ENCODE data around the gene SHISA9. TPM values are rescaled to one million over a fixed set of nuclear protein-coding genes. Genes with fewer than 3 reads are reported as not detected.

Gene SHISA9
- total RNA-seq, 2 experiments from 2014 or later: not detected

DNA sequence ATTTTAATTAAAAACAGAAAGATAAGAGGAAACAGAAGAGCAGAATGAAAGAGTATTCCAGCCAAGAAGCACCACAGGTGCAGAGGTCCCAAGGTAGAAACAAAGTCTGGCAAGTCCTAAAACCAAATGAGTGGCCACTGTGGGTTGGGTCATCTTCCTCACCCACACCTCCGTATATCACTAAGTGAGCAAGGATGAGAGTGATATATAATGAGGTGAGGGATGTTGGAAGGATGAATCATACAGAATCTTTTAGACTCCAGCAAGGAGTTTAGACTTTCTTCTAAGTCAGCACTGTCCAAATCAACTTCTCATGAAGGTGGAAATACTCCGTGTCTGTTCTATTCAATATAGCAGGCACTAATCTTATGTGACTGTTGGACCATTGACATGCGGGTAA, 70.8 kb downstream of the SHISA9 start:
- H3K27me3 Mint-ChIP-seq (ENCODE audit: low read depth): peaks cover 9% of the 10 kb centered on the region
- no peaks in the 10 kb centered on the region for H3K4me1 Mint-ChIP-seq (ENCODE audit: low read depth)
- CTCF ChIA-PET: no interaction called here
- no peaks in the 10 kb centered on the region for H3K36me3 Mint-ChIP-seq (ENCODE audit: low read depth)
- no peak for DNase-seq
- intact Hi-C loops (cut with micrococcal nuclease): no loop called here
- no peak overlapping the region for H3K4me3 Mint-ChIP-seq
- H3K27ac Mint-ChIP-seq: no peak overlapping the region
- no peaks in the 10 kb centered on the region for H3K9me3 Mint-ChIP-seq

DNA sequence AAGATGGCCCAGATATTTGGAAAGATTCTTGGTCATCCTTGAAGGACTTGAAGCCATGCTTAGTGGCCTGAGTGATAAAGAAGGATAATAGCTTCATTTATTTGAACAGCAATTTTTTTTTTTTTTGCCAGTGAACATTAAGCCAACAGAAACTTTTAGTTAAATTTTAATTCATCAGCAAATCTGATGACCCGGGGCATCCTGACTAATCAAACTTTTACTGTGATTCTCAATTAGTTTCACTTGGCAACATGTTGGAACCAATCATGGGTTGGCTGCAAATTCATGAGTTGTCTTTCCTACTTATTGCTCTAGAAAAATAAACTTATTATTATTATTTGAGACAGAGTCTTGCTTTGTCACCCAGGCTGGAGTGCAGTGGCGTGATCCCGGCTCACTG, 74.4 kb downstream of the SHISA9 start:
- Mint-ChIP-seq H3K4me3 (no peak overlapping the region), H3K27me3 (ENCODE audit: low read depth) (peaks cover 9% of the 10 kb centered on the region), H3K27ac (no peak overlapping the region), H3K9me3 (no peaks in the 10 kb centered on the region), H3K36me3 (ENCODE audit: low read depth) (no peaks in the 10 kb centered on the region), H3K4me1 (ENCODE audit: low read depth) (no peaks in the 10 kb centered on the region)
- intact Hi-C loops (cut with micrococcal nuclease): no loop called here
- CTCF ChIA-PET: no interaction called here
- DNase-seq: no peak

DNA sequence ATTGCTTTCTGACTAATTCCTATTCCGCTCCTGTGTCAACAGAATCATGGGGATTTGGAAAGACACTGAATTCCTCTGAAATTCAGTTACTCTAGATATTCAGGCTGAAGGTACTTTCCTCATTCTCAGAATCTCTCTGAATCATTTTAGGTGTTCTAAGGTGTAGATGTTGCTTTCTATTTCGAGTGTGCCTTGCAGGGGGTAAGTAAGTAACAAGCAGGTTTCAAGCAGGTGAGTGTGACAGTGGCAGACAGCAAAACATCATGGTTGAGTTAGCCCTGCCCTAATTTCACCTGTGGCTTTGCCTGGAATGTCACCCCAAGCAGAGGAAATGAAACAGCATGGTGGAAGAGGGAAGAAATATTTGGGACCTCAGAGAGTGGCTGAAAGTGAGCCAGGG, 75.1 kb downstream of the SHISA9 start:
- no peak for DNase-seq
- Mint-ChIP-seq H3K4me3 (no peak overlapping the region), H3K36me3 (ENCODE audit: low read depth) (no peaks in the 10 kb centered on the region), H3K9me3 (no peaks in the 10 kb centered on the region), H3K27me3 (ENCODE audit: low read depth) (peaks cover 9% of the 10 kb centered on the region), H3K27ac (no peak overlapping the region), H3K4me1 (ENCODE audit: low read depth) (no peaks in the 10 kb centered on the region)
- intact Hi-C loops (cut with micrococcal nuclease): no loop called here
- CTCF ChIA-PET: interaction anchor here (0.6 kb wide), 1 partner anchor 85 kb away, joined by 3 read pairs; no protein-coding TSS in a partner anchor

DNA sequence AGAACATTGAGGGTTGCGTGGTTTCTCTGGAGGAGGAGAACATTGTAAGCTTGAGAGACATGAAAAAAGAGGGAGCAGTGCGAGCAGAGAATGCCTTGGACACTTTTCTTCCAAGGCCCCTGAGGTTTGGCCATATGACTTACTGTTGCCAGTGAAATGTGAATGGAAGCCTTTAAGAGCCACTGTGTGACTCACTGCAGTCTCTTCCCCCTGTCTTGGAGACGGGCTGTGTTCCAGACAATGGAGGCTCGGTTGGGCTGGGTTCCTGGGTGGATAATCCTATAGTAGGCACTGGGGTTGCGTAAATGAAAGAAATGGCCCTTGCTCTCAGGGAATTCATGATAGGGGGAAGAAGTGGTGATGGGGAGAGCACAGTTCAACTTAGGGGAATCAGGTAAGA, 75.5 kb downstream of the SHISA9 start:
- H3K9me3 Mint-ChIP-seq: no peaks in the 10 kb centered on the region
- no peak overlapping the region for H3K4me3 Mint-ChIP-seq
- no peak for DNase-seq
- H3K27me3 Mint-ChIP-seq (ENCODE audit: low read depth): peaks cover 9% of the 10 kb centered on the region
- H3K36me3 Mint-ChIP-seq (ENCODE audit: low read depth): no peaks in the 10 kb centered on the region
- no peaks in the 10 kb centered on the region for H3K4me1 Mint-ChIP-seq (ENCODE audit: low read depth)
- intact Hi-C loops (cut with micrococcal nuclease): no loop called here
- H3K27ac Mint-ChIP-seq: no peak overlapping the region
- CTCF ChIA-PET: interaction anchor here (0.6 kb wide), 1 partner anchor 84 kb away, joined by 3 read pairs; no protein-coding TSS in a partner anchor

DNA sequence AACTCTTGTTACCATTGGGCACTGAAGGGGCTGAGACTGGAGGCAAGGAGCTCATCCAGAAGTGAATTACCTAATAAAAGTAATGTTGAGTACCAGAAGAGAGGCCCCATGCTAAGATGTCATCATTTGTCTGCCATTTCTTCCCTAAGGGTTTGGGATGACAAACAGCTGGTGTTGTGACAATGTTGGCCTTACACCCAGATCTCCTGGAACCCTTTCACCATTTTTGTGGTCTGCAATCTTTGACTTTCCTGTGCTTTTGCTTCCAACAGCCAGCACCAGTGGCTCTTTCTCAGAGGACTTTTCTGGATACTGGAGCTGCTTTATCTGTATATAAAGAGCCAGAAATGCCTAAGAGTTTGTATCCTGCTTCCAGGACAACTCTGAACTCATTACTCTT, 84.1 kb downstream of the SHISA9 start:
- Mint-ChIP-seq H3K27me3 (ENCODE audit: low read depth) (no peaks in the 10 kb centered on the region), H3K4me3 (no peak overlapping the region), H3K36me3 (ENCODE audit: low read depth) (no peaks in the 10 kb centered on the region), H3K9me3 (no peaks in the 10 kb centered on the region), H3K4me1 (ENCODE audit: low read depth) (no peaks in the 10 kb centered on the region), H3K27ac (no peak overlapping the region)
- intact Hi-C loops (cut with micrococcal nuclease): no loop called here
- no peak for DNase-seq
- CTCF ChIA-PET: no interaction called here

DNA sequence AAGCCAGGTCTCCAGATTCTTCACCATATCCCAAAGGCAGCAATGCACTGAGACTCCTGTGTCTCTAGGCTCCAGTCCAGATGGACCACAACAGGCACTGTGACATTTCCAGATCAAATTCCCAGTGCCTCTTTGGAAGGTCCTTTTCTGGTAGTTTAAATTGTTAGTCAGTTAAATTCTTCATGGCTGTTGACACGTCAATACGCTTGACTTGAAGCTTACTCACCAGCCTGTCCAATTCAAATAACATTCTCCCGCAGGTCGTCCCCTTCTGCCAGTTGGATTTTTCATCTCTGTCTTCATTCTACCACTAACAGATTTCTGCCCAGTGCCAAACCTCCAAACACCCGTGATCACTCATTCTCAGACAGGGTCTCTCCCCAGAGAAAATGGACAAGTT, 86.7 kb downstream of the SHISA9 start:
- Mint-ChIP-seq H3K36me3 (ENCODE audit: low read depth) (no peaks in the 10 kb centered on the region), H3K4me3 (no peak overlapping the region), H3K4me1 (ENCODE audit: low read depth) (no peaks in the 10 kb centered on the region), H3K9me3 (no peaks in the 10 kb centered on the region), H3K27me3 (ENCODE audit: low read depth) (peaks cover 2% of the 10 kb centered on the region), H3K27ac (no peak overlapping the region)
- DNase-seq: no peak
- CTCF ChIA-PET: no interaction called here
- intact Hi-C loops (cut with micrococcal nuclease): no loop called here

DNA sequence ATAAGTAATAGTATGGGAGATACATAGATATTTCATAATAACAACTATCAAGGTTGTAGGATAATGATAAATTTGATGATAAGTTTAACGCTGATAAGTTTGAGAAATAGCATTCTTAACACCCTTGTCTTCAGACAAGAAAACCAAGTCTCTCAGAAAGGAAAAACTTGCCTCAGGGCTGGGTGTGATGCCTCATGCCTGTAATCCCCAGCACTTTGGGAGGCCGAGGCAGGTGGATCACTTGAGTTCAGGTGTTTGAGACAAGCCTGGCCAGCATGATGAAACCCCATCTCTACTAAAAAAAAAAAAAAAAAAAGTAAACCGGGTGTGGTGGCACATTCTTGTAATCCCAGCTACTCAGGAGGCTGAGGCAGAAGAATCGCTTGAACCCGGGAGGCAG, 90.7 kb downstream of the SHISA9 start:
- Mint-ChIP-seq H3K27ac (no peak overlapping the region), H3K36me3 (ENCODE audit: low read depth) (no peaks in the 10 kb centered on the region), H3K4me3 (no peak overlapping the region), H3K27me3 (ENCODE audit: low read depth) (peaks cover 2% of the 10 kb centered on the region), H3K4me1 (ENCODE audit: low read depth) (no peaks in the 10 kb centered on the region), H3K9me3 (no peaks in the 10 kb centered on the region)
- intact Hi-C loops (cut with micrococcal nuclease): no loop called here
- DNase-seq: no peak
- CTCF ChIA-PET: no interaction called here

DNA sequence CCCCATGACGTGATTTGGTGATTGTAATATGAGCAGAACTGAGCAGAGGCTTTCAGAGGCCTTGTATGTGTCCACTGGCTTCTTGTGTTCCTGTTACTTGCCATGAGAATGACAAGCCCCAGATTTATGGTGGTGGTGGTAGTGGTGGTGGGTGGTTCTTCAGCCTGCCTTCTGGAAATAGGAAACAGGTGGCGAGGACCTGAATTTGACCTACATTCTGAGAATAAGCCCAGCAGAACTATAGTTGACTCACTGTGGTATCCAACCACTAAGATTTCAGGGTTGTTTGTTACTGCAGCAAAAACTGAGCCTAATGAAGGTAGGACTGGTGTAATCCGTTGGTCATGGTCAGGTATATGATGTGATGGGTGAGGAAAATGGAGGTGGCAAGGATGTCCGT, 93.0 kb downstream of the SHISA9 start:
- Mint-ChIP-seq H3K9me3 (no peaks in the 10 kb centered on the region), H3K27me3 (ENCODE audit: low read depth) (peaks cover 9% of the 10 kb centered on the region), H3K4me1 (ENCODE audit: low read depth) (no peaks in the 10 kb centered on the region), H3K4me3 (no peak overlapping the region), H3K27ac (no peak overlapping the region), H3K36me3 (ENCODE audit: low read depth) (no peaks in the 10 kb centered on the region)
- no peak for DNase-seq
- CTCF ChIA-PET: no interaction called here
- intact Hi-C loops (cut with micrococcal nuclease): no loop called here

DNA sequence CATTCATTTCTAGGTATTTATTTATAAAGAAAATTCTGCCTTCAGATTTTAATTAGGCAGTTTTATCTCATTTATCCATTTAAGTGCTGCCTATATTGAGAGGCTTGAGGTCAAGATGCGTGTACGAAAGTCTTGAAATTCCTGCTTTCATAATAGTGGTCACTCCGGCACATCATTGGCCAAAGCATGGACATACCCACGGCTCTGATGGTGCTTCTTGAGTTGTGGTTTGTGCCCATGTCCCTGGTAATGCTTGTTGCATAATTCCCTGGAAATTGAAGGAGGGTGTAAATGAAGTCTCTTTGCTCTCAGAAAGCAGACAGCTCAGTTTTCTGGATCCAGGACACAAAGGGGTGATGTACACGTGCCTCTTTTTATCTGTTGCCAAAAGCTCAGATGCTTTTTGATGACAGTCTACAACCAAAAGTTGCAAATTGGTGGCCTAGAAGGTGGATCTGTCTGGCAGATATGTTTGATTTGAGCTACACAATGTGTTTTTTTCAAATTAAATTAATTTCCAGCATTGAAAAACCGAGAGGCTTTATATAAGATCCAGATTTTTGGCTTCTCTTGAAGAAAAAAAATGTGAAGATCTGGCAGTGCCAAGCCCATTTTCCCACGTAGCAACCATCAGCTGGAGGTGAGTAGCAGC, 94.4 kb downstream of the SHISA9 start:
- H3K27me3 Mint-ChIP-seq (ENCODE audit: low read depth): peaks cover 16% of the 10 kb centered on the region
- no peaks in the 10 kb centered on the region for H3K9me3 Mint-ChIP-seq
- DNase-seq: no peak
- CTCF ChIA-PET: no interaction called here
- no peaks in the 10 kb centered on the region for H3K4me1 Mint-ChIP-seq (ENCODE audit: low read depth)
- H3K4me3 Mint-ChIP-seq: no peak overlapping the region
- no peak overlapping the region for H3K27ac Mint-ChIP-seq
- no peaks in the 10 kb centered on the region for H3K36me3 Mint-ChIP-seq (ENCODE audit: low read depth)
- intact Hi-C loops (cut with micrococcal nuclease): no loop called here

DNA sequence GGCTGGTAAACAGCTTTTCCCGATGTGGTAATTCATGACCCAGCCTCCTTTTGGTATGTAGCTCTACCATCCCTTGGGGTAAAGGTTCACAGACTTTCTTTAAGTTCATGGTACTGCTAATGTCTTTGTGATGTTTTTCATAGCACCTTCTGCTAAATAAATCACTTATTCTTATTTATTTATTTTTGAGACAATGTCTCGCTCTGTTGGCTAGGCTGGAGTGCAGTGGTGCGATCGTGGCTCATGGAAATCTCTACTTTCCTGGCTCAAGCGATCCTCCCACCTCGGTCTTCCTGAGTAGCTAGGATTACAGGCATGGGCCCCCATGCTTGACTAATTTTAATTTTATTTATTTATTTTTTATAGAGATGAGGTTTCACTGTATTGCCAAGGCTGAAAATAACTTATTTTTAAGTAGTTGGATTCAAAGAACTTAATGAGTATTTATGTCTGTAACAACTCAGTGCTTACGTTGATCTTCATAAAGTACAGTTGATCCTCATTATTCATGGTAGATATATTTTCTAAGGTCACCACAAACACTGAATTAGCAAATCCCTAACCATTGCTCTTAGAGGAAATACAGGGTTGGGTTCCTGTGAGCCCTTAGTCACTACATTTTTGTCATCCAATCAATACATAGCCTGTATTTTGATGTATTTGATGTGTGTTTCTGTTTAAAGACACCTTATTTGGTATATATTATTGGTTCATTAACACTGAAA, 97.1 kb downstream of the SHISA9 start:
- Mint-ChIP-seq H3K4me1 (ENCODE audit: low read depth) (no peaks in the 10 kb centered on the region), H3K36me3 (ENCODE audit: low read depth) (no peaks in the 10 kb centered on the region), H3K27ac (no peak overlapping the region), H3K27me3 (ENCODE audit: low read depth) (peaks cover 16% of the 10 kb centered on the region), H3K9me3 (no peaks in the 10 kb centered on the region), H3K4me3 (no peak overlapping the region)
- no peak for DNase-seq
- intact Hi-C loops (cut with micrococcal nuclease): no loop called here
- CTCF ChIA-PET: no interaction called here

DNA sequence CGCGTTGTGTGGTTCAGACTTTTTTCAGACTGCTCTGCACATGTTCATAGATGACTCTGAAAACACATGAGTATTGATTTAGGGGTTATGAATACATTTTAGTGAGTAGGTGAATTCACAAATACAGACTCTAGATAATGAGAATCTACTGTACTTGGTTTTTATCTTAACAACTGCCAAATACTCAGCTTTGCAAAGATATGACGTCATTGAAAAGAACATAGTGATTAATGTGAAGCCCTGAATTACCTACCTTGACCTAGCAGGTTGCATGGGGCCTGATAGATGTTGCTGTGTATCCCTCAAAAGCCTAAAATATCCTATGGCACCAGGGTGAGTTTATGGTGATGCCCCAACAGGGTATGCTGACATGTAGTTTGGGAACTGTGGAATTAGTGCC, 98.0 kb downstream of the SHISA9 start:
- intact Hi-C loops (cut with micrococcal nuclease): no loop called here
- H3K4me3 Mint-ChIP-seq: no peak overlapping the region
- CTCF ChIA-PET: interaction anchor here (0.5 to 1.2 kb wide), 2 partner anchors 8 to 10 kb away, joined by 3 to 4 read pairs; no protein-coding TSS in a partner anchor
- H3K27me3 Mint-ChIP-seq (ENCODE audit: low read depth): peaks cover 16% of the 10 kb centered on the region
- no peaks in the 10 kb centered on the region for H3K36me3 Mint-ChIP-seq (ENCODE audit: low read depth)
- no peak for DNase-seq
- no peak overlapping the region for H3K27ac Mint-ChIP-seq
- no peaks in the 10 kb centered on the region for H3K9me3 Mint-ChIP-seq
- H3K4me1 Mint-ChIP-seq (ENCODE audit: low read depth): no peaks in the 10 kb centered on the region

DNA sequence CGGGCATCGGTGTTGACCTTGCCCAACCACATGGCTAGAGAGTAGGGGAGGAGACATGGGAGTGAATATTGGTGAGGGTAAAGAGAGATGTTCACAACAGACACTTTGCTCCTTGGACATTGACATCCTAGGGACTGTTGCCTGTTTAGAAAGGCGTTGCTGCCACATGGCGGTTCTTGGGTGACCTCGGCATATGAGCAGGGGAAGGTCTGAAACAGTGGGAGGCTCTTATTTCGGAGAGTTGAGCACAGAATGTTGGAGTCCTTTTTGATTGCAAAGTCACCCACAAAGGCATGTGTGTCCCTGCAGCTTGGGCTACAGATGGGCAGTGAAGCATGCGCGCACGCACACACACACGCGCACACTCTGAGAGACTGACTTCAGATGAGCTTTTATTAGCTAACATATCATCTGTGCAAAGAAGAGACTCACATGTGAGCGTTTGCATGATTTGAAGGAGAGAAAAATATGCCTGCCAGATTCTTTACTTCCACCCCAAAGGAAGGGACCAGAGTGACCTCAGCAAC, 104.4 kb downstream of the SHISA9 start:
- Mint-ChIP-seq H3K36me3 (ENCODE audit: low read depth) (no peaks in the 10 kb centered on the region), H3K4me3 (no peak overlapping the region), H3K4me1 (ENCODE audit: low read depth) (no peaks in the 10 kb centered on the region), H3K27ac (no peak overlapping the region), H3K27me3 (ENCODE audit: low read depth) (peaks cover 4% of the 10 kb centered on the region), H3K9me3 (no peaks in the 10 kb centered on the region)
- CTCF ChIA-PET: no interaction called here
- intact Hi-C loops (cut with micrococcal nuclease): no loop called here
- DNase-seq: no peak

DNA sequence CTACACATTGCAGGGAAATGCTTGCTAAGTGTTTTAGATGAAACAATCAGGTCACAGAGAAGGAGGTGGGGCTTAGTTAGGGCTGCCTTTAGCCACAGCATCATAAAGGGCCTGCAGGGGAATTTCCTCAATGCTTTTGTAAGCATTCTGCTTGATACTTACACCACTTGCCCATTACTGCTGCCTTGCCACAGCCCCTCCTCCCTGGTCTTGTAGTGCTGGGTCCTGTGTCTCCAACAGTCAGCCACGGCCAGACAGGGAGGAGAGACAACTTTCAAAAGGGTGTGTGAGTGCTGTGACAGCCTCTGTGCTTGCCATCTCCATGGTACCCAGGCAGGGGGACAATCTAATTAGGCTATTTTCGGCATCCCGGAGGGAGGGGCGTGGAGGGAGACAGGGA, 111.2 kb downstream of the SHISA9 start:
- no peak overlapping the region for H3K27ac Mint-ChIP-seq
- H3K9me3 Mint-ChIP-seq: no peaks in the 10 kb centered on the region
- no peaks in the 10 kb centered on the region for H3K4me1 Mint-ChIP-seq (ENCODE audit: low read depth)
- no peak overlapping the region for H3K4me3 Mint-ChIP-seq
- intact Hi-C loops (cut with micrococcal nuclease): no loop called here
- CTCF ChIA-PET: no interaction called here
- no peaks in the 10 kb centered on the region for H3K27me3 Mint-ChIP-seq (ENCODE audit: low read depth)
- H3K36me3 Mint-ChIP-seq (ENCODE audit: low read depth): no peaks in the 10 kb centered on the region
- no peak for DNase-seq
